ENCODE data around the gene SEZ6.
A peak's percentile ranks its signal among the peaks of the same experiment; 100 is the strongest.

Gene SEZ6

GRCh38 chr17:29045026-29045425 lies 39.2 kb upstream of the SEZ6 start:
- H3K36me3 ChIP-seq (ENCODE audit: insufficient read depth, low read length): peaks cover 4% of the 10 kb centered on the region; the same call in 1 of the 2 replicates
- H3K27me3 ChIP-seq (ENCODE audit: insufficient read depth, low read length): no peaks in the 10 kb centered on the region
- peaks cover 44% of the 10 kb centered on the region for H3K4me1 ChIP-seq (ENCODE audit: insufficient read depth, low read length)
- H3K27ac ChIP-seq (ENCODE audit: low read depth, low read length): no peak overlapping the region
- H3K4me3 ChIP-seq (ENCODE audit: low read length): no peak overlapping the region
- no peaks in the 10 kb centered on the region for H3K9me3 ChIP-seq (ENCODE audit: insufficient read depth, low read depth, low read length)
- no peak overlapping the region for H3K9ac ChIP-seq (ENCODE audit: low read depth, low read length)
- WGBS: 96% methylated on average over 4 of the region's 4 CpGs

DNA sequence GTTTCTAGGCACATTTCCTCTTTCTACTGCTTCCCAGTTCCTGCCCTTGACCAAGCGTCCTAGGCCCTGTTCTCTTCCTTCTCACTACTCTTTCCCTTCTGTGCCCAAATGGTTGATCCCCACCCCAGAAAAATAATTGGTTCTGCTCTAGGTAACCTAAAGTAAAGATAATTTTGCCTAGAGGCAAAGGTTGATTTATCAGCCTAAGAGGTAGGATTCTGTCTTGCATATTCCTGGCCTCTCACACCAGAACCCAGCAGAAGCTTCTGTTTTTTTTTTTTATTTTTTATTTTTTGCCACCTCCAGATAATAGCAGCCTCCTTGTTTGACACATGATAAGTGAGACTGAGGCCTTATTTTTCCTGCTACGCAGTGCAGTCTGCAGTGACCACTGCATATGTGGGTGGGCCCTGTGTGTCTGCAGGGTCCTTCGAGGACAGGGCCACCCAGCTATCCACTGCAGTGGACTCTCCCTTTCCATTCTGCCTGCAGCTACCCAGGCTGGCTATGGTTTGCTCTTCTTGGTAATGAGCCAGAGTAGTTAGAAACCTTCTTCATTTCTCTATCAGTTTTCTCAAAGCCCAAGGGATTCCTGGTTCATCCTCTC lies 37.8 kb upstream of the SEZ6 start:
- H3K36me3 ChIP-seq (ENCODE audit: insufficient read depth, low read length): peaks cover 4% of the 10 kb centered on the region; the same call in 1 of the 2 replicates
- peaks cover 46% of the 10 kb centered on the region for H3K4me1 ChIP-seq (ENCODE audit: insufficient read depth, low read length)

DNA sequence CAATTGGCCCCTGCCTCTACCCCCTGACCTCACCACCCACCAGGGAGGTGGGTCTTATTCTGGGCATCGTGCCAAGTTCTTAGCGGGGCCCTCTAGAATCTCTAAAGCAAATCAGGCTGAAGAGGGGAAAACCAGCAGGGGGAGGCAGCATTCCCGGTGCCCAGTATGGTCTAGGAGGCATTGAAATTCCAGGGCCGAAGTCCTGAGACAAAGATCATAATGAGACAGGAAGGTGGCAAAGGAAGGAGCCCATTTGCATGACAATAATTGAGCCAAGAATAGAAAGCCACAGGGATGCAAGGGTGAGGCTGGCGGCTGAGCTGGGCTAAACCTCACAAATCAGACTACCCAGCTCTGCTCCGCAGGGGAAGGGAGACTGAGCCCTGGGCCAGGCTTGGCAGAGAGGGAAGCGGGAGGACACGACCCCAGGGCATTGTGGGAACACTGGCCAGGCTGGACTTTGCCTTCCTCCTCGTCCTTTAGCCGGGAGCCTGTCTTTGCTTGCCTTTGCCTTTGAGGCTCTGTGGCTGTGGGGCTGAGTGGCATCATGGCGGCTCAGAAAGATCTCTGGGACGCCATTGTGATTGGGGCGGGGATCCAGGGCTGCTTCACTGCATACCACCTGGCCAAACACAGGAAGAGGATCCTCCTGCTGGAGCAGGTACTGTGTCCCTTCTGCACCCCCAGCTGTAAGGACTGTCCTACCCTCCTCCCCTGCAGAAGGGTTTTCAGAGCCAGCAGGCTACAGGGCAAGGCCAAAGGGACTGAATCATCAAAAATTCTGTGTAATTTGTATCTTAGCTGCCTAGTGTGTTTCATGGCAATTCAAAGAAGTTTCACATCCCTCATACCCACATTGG lies 37.1 kb upstream of the SEZ6 start, which contains the start of gene PIPOX:
TSS of gene PIPOX (plus strand) at position 463 of the 860 bp plus-strand sequence. CDS start at position 548, 85 bp downstream.
- 15% methylated on average over 13 of the region's 13 CpGs for WGBS
- H3K9ac ChIP-seq (ENCODE audit: low read depth, low read length): peak within 1 kb of the TSS; percentile 80
- peaks cover 4% of the 10 kb centered on the region; the same call in 1 of the 2 replicates for H3K36me3 ChIP-seq (ENCODE audit: insufficient read depth, low read length)
- H3K27me3 ChIP-seq (ENCODE audit: insufficient read depth, low read length): no peaks in the 10 kb centered on the region
- peaks cover 46% of the 10 kb centered on the region for H3K4me1 ChIP-seq (ENCODE audit: insufficient read depth, low read length)
- peak within 1 kb of the TSS; percentile 18; the same call in 1 of the 2 replicates for H3K4me3 ChIP-seq (ENCODE audit: low read length)
- H3K9me3 ChIP-seq (ENCODE audit: insufficient read depth, low read depth, low read length): no peaks in the 10 kb centered on the region
- H3K27ac ChIP-seq (ENCODE audit: low read depth, low read length): peak within 1 kb of the TSS; percentile 98

More for the DNA sequence above, 37.8 kb upstream of the SEZ6 start:
- H3K9ac ChIP-seq (ENCODE audit: low read depth, low read length): peak overlapping the region; percentile 80
- no peak overlapping the region for H3K4me3 ChIP-seq (ENCODE audit: low read length)
- 94% methylated on average over 3 of the region's 3 CpGs for WGBS
- H3K27ac ChIP-seq (ENCODE audit: low read depth, low read length): peak overlapping the region; percentile 98
- no peaks in the 10 kb centered on the region for H3K27me3 ChIP-seq (ENCODE audit: insufficient read depth, low read length)
- no peaks in the 10 kb centered on the region for H3K9me3 ChIP-seq (ENCODE audit: insufficient read depth, low read depth, low read length)

DNA sequence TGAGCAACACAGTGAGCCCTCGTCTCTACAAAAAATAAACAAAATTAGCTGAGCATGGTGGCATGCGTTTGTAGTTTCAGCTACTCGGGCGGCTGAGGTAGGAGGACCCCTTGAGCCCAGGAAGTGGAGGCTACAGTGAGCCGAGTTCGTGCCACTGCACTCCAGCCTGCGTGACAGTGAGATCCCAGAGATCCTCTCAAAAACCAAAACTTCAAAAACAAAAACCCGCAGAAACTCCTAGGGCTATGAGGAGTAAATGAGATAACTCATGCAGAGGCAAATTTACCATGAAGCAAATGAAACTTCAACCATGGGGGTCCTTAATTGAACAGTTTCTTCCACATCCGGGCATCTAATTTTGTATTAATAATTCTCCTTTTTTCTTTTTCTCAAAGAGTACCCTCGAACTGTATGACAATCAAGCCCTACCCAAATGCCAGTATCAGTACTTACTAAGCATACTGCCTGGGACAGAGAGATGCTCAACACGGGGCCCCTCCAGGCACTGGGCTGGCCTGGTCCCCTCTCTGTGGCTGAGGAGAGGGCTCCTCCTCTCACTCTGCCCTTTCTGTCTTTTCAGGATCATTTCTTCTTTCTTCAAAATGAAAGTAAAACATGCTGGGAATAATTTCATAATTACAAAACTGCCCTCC lies 36.3 kb upstream of the SEZ6 start:
- Histone ChIP-seq H3K4me3 (ENCODE audit: low read length) (no peak overlapping the region; the same call in 1 of the 2 replicates), H3K27me3 (ENCODE audit: insufficient read depth, low read length) (no peaks in the 10 kb centered on the region), H3K4me1 (ENCODE audit: insufficient read depth, low read length) (peaks cover 51% of the 10 kb centered on the region), H3K27ac (ENCODE audit: low read depth, low read length) (peak overlapping the region; percentile 92), H3K36me3 (ENCODE audit: insufficient read depth, low read length) (peaks cover 4% of the 10 kb centered on the region; the same call in 1 of the 2 replicates), H3K9me3 (ENCODE audit: insufficient read depth, low read depth, low read length) (no peaks in the 10 kb centered on the region), H3K9ac (ENCODE audit: low read depth, low read length) (peak overlapping the region; percentile 31)
- WGBS: 71% methylated on average over 10 of the region's 11 CpGs

- H3K4me1 ChIP-seq (ENCODE audit: insufficient read depth, low read length): peaks cover 57% of the 10 kb centered on the region
- no peaks in the 10 kb centered on the region for H3K9me3 ChIP-seq (ENCODE audit: insufficient read depth, low read depth, low read length)
- no peaks in the 10 kb centered on the region for H3K27me3 ChIP-seq (ENCODE audit: insufficient read depth, low read length)
- H3K36me3 ChIP-seq (ENCODE audit: insufficient read depth, low read length): peaks cover 4% of the 10 kb centered on the region; the same call in 1 of the 2 replicates
- H3K27ac ChIP-seq (ENCODE audit: low read depth, low read length): peak overlapping the region; percentile 92
- H3K4me3 ChIP-seq (ENCODE audit: low read length): no peak overlapping the region
- WGBS: 91% methylated on average over 6 of the region's 6 CpGs
- H3K9ac ChIP-seq (ENCODE audit: low read depth, low read length): peak overlapping the region; percentile 31; the same call in 1 of the 2 replicates
These were observed 35.7 kb upstream of the SEZ6 start for GRCh38 chr17:29041571-29041970.

DNA sequence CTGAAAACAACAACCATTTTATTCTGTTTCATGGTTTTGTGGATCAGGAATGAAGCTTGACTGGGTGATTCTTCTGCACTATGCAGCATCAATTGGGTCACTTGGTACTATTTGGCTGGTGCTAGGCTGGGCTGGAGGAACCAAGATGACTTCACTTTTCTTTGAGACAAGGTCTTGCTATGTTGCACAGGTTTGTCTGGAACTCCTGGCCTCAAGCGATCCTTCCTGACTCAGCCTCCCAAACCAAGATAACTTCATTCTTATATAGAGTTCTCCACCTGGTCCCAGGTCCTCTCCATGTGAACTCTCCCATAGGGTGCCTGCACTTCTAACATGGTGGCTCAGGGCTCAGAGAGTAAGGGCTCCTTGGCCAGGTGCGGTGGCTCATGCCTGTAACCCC lies 35.3 kb upstream of the SEZ6 start:
- Histone ChIP-seq H3K27me3 (ENCODE audit: insufficient read depth, low read length) (no peaks in the 10 kb centered on the region), H3K4me3 (ENCODE audit: low read length) (no peak overlapping the region), H3K9ac (ENCODE audit: low read depth, low read length) (no peak overlapping the region), H3K36me3 (ENCODE audit: insufficient read depth, low read length) (peaks cover 4% of the 10 kb centered on the region; the same call in 1 of the 2 replicates), H3K27ac (ENCODE audit: low read depth, low read length) (no peak overlapping the region), H3K9me3 (ENCODE audit: insufficient read depth, low read depth, low read length) (no peaks in the 10 kb centered on the region), H3K4me1 (ENCODE audit: insufficient read depth, low read length) (peaks cover 61% of the 10 kb centered on the region)
- 93% methylated on average over 2 of the region's 2 CpGs for WGBS

DNA sequence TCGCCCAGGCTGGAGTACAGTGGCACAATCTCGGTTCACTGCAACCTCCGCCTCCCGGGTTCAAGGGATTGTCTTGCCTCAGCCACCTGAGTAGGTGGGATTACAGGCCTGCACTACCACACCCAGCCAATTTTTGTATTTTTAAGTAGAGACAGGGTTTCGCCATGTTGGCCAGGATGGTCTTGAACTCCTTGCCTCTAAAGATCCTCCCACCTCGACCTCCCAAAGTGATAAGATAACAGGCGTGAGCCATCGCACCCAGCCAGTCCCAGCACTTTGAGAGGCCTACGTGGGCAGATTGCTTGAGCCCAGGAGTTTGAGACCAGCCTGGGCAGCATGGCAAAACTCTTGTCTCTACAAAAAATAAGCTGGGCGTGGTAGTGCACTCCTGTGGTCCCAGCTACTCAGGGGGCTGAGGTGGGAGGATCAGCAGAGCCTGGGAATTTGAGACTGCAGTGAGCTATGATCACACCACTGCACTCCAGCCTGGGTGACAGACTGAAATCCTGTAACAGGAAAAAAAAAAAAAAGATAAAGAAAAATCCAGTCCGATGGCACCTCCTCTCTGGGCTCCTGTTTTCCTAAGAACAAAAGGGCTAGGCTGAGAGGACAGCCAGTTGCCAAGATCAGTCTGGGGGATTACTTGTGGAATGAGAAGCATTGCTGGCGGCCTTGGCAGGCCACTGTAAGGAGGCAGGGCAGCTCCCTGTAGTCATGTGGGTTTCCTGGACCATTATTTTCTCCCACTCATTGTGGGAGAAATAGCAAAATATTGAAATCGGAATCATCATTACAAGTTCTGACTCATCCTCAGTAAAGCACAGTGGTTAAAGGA lies 34.1 kb upstream of the SEZ6 start:
- Histone ChIP-seq H3K9me3 (ENCODE audit: insufficient read depth, low read depth, low read length) (peaks cover 1% of the 10 kb centered on the region; the same call in 1 of the 2 replicates), H3K4me3 (ENCODE audit: low read length) (no peak overlapping the region), H3K27me3 (ENCODE audit: insufficient read depth, low read length) (no peaks in the 10 kb centered on the region), H3K27ac (ENCODE audit: low read depth, low read length) (peak overlapping the region; percentile 33; the same call in 1 of the 2 replicates), H3K36me3 (ENCODE audit: insufficient read depth, low read length) (peaks cover 2% of the 10 kb centered on the region; the same call in 1 of the 2 replicates), H3K4me1 (ENCODE audit: insufficient read depth, low read length) (peaks cover 63% of the 10 kb centered on the region), H3K9ac (ENCODE audit: low read depth, low read length) (no peak overlapping the region)
- WGBS: 81% methylated on average over 13 of the region's 13 CpGs

- peak overlapping the region; percentile 80 for H3K27ac ChIP-seq (ENCODE audit: low read depth, low read length)
- H3K9ac ChIP-seq (ENCODE audit: low read depth, low read length): peak overlapping the region; percentile 38; the same call in 1 of the 2 replicates
- H3K36me3 ChIP-seq (ENCODE audit: insufficient read depth, low read length): no peaks in the 10 kb centered on the region
- peaks cover 57% of the 10 kb centered on the region for H3K4me1 ChIP-seq (ENCODE audit: insufficient read depth, low read length)
- no peaks in the 10 kb centered on the region for H3K27me3 ChIP-seq (ENCODE audit: insufficient read depth, low read length)
- H3K9me3 ChIP-seq (ENCODE audit: insufficient read depth, low read depth, low read length): peaks cover 8% of the 10 kb centered on the region
- H3K4me3 ChIP-seq (ENCODE audit: low read length): no peak overlapping the region
- WGBS: 36% methylated on average over 15 of the region's 15 CpGs
These were observed 32.4 kb upstream of the SEZ6 start for GRCh38 chr17:29038085-29038795.

DNA sequence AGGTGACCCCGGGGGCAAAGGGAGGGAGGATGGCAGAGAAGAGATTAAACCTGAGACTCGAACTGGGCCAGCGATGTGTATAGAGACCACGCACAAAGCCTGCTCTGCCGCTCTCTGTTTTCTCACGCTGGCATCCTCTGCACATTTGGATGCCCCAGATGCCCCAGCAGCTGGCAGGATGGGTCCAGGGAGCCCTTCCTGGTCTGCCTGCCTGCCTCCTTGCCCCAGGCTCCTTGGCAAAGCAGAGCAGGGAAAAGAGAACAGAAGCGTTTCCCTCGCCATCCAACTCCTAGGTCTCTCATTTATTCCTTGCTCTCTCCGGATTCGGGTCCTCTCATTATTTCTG lies 31.9 kb upstream of the SEZ6 start:
- peak overlapping the region; percentile 80 for H3K27ac ChIP-seq (ENCODE audit: low read depth, low read length)
- H3K4me1 ChIP-seq (ENCODE audit: insufficient read depth, low read length): peaks cover 58% of the 10 kb centered on the region
- no peak overlapping the region for H3K4me3 ChIP-seq (ENCODE audit: low read length)
- H3K9me3 ChIP-seq (ENCODE audit: insufficient read depth, low read depth, low read length): peaks cover 8% of the 10 kb centered on the region
- H3K9ac ChIP-seq (ENCODE audit: low read depth, low read length): peak overlapping the region; percentile 38; the same call in 1 of the 2 replicates
- whole genome bisulfite sequencing: 83% methylated on average over 10 of the region's 10 CpGs
- H3K27me3 ChIP-seq (ENCODE audit: insufficient read depth, low read length): no peaks in the 10 kb centered on the region
- H3K36me3 ChIP-seq (ENCODE audit: insufficient read depth, low read length): no peaks in the 10 kb centered on the region

DNA sequence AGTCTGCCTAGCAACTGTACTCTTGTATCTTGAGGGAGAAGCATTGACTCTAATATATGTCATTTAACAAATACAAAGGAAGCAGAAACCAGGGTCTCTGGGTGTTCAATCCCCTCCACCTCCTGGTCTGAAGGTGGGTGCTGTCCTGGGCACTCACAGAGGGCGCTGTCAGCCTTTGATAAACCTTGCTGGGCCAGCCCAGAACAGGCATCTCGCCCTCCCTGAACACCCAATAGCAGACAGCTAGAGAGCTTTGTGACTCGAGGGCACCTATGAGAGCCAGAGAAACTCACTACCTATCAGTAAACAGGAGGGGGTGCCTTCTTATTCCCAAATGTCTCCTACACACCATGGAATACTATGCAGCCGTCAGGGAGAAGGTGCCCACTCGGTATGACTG lies 30.8 kb upstream of the SEZ6 start:
- WGBS: 81% methylated on average over 5 of the region's 5 CpGs
- H3K36me3 ChIP-seq (ENCODE audit: insufficient read depth, low read length): no peaks in the 10 kb centered on the region
- no peak overlapping the region for H3K4me3 ChIP-seq (ENCODE audit: low read length)
- H3K27ac ChIP-seq (ENCODE audit: low read depth, low read length): no peak overlapping the region
- H3K27me3 ChIP-seq (ENCODE audit: insufficient read depth, low read length): no peaks in the 10 kb centered on the region
- H3K9ac ChIP-seq (ENCODE audit: low read depth, low read length): no peak overlapping the region
- H3K4me1 ChIP-seq (ENCODE audit: insufficient read depth, low read length): peaks cover 60% of the 10 kb centered on the region
- peaks cover 8% of the 10 kb centered on the region for H3K9me3 ChIP-seq (ENCODE audit: insufficient read depth, low read depth, low read length)
